GM11168 (cell line): ENCODE measurements around the gene ABLIM2.

Experiments used
- in situ Hi-C: fragments of 300-500 bp; cut with MboI; formaldehyde crosslinking; loops from one replicate; pipeline ENCODE4 v1.12.0; 2022; ENCODE audit warnings: low sequenced_read_pairs; ENCODE audit not compliant: unreplicated experiment

Gene ABLIM2

DNA sequence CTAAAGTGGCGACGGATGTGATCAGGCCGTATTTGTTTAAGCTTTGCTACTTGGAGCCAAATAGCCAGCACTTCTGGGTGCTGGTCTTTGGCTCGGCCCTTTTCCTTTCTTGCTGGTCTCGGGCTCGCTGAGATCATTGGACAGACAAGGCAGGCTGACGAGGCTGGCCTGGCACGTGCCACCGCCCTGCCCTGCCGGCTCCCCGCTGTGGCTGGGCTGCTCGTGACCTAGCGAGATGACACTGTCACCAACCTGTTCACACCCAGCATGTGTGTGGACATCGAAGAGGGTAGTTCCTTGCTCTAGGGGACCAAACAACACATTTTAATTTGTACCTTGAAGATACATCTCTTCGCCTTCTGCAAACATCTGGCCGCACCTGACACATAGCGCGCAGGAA, 98.0 kb downstream of the ABLIM2 start:
- in situ Hi-C loops, result no loop called here

- in situ Hi-C loops, result no loop called here
These were observed 100.6 kb downstream of the ABLIM2 start for GRCh38 chr4:8058031-8058479.

DNA sequence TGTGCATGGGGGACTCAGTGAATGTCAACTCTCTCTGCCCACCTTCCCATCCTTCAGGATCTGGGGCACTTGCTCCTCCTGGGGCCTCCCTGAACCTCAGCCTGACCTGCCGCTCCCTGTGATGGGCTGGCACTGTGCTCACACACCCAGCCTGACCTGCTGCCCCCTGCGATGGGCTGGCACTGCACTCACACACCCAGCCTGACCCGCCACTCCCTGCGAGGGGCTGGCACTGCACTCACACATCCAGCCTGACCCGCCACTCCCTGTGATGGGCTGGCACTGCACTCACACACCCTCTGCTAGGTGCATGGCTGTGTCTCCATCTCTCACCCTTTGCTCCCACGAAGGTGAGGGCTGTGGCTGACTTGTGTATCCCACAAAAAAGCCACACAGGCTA, 103.4 kb downstream of the ABLIM2 start:
- in situ Hi-C loops, result no loop called here

DNA sequence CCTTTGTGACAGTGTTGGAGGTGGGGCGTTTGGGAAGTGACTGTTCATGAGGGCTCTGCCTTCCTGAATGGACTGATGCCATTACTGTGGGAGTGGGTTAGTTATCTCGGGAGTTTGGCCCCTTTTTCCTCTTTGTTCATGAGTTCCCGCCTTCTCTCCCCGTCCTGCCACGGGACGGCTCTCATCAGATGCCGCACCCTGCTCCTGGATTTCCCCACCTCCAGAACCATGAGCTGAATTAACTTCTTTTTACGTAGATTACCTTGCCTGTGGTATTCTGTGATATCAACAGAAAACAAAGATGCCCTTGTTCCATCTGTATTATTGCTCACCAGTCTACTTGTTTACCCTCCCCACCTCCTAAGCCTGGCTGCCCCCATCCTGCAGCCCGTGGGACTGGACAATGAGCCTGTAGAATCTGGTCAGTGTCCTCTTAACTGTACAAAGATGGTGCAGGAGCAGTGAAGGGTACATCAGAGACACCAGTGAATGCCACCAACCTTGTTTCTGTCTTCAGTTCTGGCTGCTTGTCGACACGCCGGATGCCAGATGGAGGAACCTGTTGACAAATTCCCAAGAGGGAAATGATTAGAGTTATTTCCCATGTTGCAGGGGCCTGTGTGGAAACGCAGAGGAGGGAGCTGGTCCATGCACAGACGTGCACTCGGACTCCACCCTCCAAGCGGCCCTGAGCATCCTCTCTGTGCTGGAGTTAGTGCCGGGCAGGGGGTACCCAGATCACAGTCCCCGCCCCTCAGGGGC, 104.7 kb downstream of the ABLIM2 start:
- in situ Hi-C loops, result no loop called here

DNA sequence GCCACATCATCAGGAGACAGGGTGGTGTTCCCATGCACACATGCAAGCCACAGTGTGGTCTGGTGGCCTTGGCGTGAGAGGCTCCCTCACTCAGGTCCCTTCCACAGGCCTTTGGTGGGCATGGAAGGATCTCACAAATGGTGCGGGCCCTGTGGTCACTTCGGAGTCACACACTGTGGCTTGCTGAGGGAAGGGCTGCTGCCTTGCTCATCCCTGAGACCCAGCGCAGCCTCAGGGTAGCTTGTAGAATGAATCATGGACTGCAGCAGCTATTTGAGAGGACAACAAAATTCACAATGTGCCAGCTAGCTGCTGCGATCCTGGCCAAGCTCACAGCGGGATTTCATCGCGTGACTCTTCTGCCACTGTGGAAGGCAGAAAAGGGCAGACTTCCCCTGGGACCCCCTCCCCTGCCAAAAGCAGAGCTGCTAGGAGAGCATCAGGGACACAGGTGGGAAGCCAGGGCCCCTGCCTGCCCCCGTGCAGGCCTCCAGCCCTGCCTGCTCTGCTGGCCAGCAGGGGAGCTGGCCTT, 106.4 kb downstream of the ABLIM2 start:
- in situ Hi-C loops, result no loop called here

- in situ Hi-C loops, result no loop called here
These were observed 107.0 kb downstream of the ABLIM2 start for GRCh38 chr4:8051644-8052043.

DNA sequence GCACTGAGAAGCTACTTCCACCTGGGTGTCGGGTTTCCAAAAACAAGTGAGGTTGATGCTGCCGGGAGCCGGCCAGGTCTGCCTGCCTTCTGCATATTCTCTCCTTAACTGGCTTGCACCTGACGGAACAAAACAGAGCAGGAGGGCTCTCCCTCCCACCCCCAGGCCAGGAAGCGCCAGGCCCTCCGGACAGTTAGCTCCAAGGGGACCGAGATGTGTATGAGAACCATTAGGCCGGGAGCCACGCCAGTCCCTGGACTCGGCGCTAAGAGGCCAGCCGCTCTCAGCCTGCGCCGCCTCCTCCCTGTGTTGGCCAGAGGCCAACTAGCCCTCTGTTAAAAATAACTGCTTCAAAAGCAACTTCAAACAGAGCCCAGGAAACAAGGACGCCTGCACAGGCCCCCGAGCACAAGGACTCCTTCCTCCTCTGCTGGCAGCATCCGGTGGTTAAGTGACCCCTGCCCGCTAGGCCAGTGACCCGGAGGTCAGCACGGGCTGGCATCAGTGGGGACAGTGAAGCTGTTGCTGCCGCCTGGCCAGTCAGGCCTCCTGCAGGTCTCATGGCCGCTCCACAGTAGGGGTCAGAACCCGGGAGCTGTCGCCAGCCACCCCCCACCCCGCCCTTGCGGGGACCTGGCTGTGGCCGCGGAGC, 107.9 kb downstream of the ABLIM2 start:
- in situ Hi-C loops, result no loop called here

GRCh38 chr4:8050180-8050554, 108.4 kb downstream of the ABLIM2 start:
- in situ Hi-C loops, result no loop called here

DNA sequence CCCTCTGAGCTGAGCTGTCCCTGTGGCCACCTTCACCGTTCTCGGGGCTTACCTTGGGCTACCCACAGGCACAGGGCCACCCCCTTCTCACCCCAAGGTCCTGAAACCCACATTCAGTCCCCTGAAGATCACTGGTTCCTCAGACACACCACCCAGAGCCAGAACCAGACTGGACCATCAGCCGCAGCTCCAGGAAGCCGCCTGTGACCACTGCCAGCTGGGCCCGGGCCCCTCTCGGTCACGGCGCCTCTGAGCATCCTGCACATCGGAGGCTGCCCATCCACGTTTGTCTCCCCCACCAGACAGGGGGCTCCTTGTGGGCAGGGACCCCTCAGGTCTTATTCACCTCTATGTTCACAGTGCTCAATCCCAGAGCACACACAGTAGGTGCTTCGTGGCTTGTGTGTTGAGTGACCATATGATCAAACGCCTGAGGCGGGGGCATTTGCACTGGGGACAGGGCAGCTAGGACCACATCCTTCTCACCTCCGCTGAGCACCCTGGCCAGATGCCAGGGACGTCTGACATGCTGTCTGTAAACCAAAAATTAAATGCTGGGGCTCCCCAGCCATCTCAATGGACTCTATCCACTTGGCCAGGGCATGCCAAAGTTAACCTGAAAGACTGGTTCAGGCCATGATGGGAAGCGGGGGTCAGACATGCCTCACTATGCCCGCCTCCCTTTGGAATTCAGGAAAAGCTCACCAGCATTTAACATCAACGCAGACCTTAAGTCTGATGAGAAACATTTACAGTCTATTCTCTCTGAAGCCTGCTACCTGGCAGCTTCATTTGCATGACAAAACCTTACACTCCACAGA, 109.5 kb downstream of the ABLIM2 start:
- in situ Hi-C loops, result no loop called here

DNA sequence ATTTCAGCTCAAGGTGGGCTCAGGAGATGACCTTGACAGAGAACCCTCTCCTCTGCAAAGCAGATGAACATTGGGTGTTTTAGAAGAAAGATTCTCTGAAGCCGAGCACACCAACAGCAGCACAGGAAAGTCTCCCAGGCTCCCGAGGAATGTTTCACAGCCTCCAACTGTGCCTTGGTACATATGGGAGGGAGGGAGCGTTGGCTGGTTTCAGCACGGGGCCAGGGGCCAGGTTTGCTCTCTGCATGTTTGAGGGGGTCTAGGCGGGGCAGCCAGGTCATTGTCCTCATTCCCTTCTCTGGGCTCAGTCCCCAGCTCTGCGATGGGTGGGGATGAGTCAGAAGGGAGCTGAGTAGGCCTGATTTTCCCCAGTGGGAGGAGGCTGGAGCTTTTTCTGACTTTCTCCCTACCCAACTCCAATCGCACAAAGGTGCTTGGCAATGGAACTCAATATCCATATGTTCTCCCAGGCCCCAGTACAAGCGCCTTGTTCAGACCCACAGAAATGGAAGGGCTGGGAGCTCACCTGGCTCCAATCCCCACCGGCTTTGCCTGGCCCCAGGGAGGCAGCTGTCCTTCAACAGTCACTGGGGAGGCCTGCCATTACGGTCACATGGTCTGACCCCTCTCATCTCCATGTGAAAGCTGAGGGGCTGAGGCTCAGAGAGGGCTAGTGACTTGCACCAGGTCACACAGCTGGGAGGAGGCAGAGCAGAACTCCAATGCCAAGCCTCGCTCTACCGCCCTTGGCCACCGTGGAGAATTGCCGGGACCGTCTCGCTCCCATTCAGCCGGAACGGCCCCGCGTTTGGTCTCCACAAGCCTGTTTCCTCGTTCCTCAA, 110.6 kb downstream of the ABLIM2 start:
- in situ Hi-C loops, result no loop called here

- in situ Hi-C loops, result no loop called here
These were observed 111.6 kb downstream of the ABLIM2 start for GRCh38 chr4:8046925-8047541.

DNA sequence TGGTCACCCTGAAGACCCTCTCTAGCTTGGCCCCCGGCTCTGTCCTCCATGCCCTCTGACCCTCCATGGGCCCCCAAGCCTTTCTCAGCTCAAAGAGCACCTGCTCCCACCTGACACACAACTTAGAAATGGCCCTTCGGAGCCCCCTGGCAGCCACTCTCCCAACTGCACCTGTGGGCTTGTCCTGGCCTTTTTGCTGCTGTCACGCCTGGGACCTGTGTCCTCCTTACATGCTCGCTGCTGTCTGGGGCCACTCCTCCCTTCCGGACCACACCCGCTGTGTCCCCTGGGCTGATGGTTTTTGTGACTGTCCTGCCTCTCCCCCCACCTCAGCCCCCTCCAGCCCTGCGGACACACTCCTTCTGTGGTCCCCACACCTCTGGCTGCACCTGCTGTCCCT, 112.7 kb downstream of the ABLIM2 start:
- in situ Hi-C loops, result no loop called here

DNA sequence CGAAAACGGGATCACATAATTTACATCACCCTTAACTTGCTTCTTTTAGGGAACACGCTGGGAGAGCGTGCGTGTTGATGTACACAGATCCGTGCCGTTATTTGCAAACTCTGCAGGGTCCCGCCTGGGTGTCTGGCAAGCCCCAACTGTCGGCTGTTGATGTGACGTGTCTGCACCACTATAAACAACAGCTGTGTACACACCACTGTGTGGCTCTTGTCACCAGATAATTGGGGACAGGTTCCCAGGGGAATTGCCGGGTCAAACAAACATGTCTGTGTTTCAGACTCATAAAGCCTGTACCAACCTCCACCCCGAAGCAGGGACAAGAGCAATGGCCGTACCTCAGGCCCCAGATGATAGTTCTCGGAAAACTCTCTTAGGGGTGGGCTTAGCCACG, 113.9 kb downstream of the ABLIM2 start:
- in situ Hi-C loops, result no loop called here

GRCh38 chr4:8044244-8044643, 114.4 kb downstream of the ABLIM2 start:
- in situ Hi-C loops, result no loop called here

DNA sequence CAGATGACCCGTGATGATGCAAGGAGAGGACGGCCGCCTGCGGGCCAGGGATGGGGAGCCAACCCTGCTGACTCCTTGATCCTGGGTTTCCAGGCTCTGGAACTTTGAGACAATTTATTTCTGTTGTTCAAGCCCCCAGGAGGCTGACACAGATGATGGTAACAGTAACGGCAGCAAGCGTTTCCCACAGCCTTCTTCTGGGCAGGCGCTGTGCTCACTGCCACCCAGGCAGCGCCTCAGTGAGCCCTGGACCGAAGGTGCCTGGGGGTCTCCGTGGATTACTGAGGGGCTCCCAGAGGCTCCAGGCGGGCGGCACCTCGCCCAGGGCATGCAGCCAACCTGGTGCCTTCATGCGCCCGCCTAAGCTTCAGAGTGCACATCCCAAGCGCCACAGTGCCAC, 115.0 kb downstream of the ABLIM2 start:
- in situ Hi-C loops, result no loop called here

DNA sequence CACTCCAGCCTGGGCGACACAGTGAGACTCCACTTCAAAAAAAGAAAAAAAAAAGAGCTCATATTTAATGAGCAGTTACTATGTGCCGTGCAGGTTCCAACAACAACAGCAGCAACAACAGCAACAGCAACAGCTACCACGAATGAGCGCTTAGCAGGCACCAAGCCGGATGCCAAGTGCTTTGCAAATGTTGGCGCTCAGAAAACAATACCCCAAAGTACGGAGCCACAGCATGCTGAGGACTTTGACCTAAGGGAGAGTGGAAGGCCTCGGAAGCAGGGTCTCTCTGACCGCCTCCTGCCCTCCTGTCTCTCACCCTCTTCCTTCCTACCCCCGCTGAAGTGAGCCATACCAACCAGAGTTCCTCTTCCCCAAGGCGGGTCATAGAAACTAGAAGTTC, 116.7 kb downstream of the ABLIM2 start:
- in situ Hi-C loops, result no loop called here

- in situ Hi-C loops, result no loop called here
These were observed 117.4 kb downstream of the ABLIM2 start for GRCh38 chr4:8041172-8041571.

GRCh38 chr4:8040607-8041006, 118.0 kb downstream of the ABLIM2 start:
- in situ Hi-C loops, result no loop called here

- in situ Hi-C loops, result no loop called here
These were observed 118.8 kb downstream of the ABLIM2 start for GRCh38 chr4:8039853-8040252.

GRCh38 chr4:8039290-8039689, 119.3 kb downstream of the ABLIM2 start:
- in situ Hi-C loops, result no loop called here
